ENCODE data around the gene TMEM204. TPM values are rescaled to one million over a fixed set of nuclear protein-coding genes. Genes with fewer than 3 reads are reported as not detected.

The TMEM204 gene
- polyA plus RNA-seq, 1 experiment: 6.2 TPM

DNA sequence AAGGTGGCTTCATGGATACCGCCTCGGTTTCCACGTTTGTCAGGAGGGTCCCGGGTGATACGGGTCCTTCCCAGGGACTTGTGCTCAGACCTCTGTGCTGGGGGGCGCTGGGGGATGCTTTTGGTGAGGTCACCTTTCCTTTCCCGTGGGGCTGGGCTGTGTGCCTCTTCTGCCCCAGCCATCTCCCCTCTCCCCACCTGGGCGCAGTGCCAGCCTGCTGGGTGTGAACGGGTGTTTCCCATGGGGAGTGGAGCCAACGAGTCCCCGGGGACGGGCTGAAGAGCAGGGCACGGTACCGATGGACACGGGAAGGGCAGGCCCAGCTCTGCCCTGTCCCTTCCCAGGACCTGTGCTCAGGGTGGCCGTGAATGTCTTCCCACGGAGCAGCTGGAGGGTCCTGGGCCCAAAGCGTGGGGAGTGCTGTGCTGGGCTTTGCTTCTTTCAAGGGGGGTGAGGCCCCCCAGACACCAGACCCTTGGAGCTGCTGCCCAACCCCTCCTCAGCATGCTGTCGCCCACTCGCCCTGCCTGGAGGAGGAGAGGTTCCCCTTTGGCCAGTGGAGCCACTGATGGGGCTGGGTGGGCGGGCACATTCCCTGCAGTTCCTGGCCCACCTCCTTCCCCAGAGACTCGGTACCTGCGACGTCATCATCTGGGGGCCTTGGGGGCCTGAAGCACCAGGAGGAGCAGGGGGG is 24.8 kb upstream of the TMEM204 start:
- ChIA-PET POLR2A (no interaction called here), CTCF (no interaction called here)
- TF ChIP-seq, protein P1, sequence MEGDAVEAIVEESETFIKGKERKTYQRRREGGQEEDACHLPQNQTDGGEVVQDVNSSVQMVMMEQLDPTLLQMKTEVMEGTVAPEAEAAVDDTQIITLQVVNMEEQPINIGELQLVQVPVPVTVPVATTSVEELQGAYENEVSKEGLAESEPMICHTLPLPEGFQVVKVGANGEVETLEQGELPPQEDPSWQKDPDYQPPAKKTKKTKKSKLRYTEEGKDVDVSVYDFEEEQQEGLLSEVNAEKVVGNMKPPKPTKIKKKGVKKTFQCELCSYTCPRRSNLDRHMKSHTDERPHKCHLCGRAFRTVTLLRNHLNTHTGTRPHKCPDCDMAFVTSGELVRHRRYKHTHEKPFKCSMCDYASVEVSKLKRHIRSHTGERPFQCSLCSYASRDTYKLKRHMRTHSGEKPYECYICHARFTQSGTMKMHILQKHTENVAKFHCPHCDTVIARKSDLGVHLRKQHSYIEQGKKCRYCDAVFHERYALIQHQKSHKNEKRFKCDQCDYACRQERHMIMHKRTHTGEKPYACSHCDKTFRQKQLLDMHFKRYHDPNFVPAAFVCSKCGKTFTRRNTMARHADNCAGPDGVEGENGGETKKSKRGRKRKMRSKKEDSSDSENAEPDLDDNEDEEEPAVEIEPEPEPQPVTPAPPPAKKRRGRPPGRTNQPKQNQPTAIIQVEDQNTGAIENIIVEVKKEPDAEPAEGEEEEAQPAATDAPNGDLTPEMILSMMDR (IDR thresholded peaks at IDR 0.05; ENCODE audit: low read depth, low read length): no peak
- Histone ChIP-seq H3K27me3 (ENCODE audit: control insufficient read depth, insufficient read depth, low read length) (no peaks in the 10 kb centered on the region), H3K9me3 (ENCODE audit: control insufficient read depth, insufficient read depth, low read length) (peaks cover 11% of the 10 kb centered on the region), H3K4me3 (ENCODE audit: low read depth, low read length) (no peak overlapping the region), H3K27ac (ENCODE audit: low read depth, low read length) (no peak overlapping the region)
- DNase-seq (ENCODE audit: low read depth, low spot score): no peak

GRCh38 chr16:1509307-1510221 is 23.9 kb upstream of the TMEM204 start:
- H3K4me3 ChIP-seq (ENCODE audit: low read depth, low read length): no peak overlapping the region
- CTCF ChIA-PET: no interaction called here
- TF ChIP-seq, protein P1 (IDR thresholded peaks at IDR 0.05; ENCODE audit: low read depth, low read length): no peak
- H3K9me3 ChIP-seq (ENCODE audit: control insufficient read depth, insufficient read depth, low read length): peaks cover 19% of the 10 kb centered on the region
- POLR2A ChIA-PET: no interaction called here
- no peak for DNase-seq (ENCODE audit: low read depth, low spot score)
- no peak overlapping the region for H3K27ac ChIP-seq (ENCODE audit: low read depth, low read length)
- no peaks in the 10 kb centered on the region for H3K27me3 ChIP-seq (ENCODE audit: control insufficient read depth, insufficient read depth, low read length)

DNA sequence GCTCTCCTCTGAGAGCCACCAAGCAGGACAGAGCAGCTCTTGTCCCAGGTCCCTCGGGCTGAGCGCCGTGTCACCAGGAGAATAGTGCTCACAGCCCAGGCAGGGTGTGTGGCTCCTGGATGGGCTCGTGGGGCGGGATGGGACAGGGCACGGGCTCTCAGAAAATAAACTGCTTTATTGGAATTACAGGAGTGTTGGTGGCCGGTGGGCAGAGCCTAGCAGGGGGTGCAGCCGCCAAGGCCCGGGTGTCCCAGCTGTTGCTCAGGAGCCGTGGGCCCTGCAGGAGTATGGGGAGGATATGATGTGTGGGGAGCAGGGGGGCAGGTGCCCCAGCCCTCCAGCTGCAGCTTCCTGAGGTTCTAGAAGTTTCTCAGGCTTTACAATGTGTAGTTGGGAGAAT is 23.2 kb upstream of the TMEM204 start:
- Histone ChIP-seq H3K27me3 (ENCODE audit: control insufficient read depth, insufficient read depth, low read length) (no peaks in the 10 kb centered on the region), H3K27ac (ENCODE audit: low read depth, low read length) (no peak overlapping the region), H3K4me3 (ENCODE audit: low read depth, low read length) (no peak overlapping the region), H3K9me3 (ENCODE audit: control insufficient read depth, insufficient read depth, low read length) (peaks cover 19% of the 10 kb centered on the region)
- TF ChIP-seq, protein P1 (IDR thresholded peaks at IDR 0.05; ENCODE audit: low read depth, low read length): no peak
- DNase-seq (ENCODE audit: low read depth, low spot score): no peak
- POLR2A ChIA-PET: no interaction called here
- CTCF ChIA-PET: no interaction called here

- H3K4me3 ChIP-seq (ENCODE audit: low read depth, low read length): no peak overlapping the region
- H3K27me3 ChIP-seq (ENCODE audit: control insufficient read depth, insufficient read depth, low read length): no peaks in the 10 kb centered on the region
- H3K27ac ChIP-seq (ENCODE audit: low read depth, low read length): no peak overlapping the region
- ChIA-PET CTCF (no interaction called here), POLR2A (interaction anchor here (0.7 kb wide), 1 partner anchor 17 kb away, joined by 3 read pairs; no protein-coding TSS in a partner anchor)
- TF ChIP-seq, protein P1 (IDR thresholded peaks at IDR 0.05; ENCODE audit: low read depth, low read length): no peak
- H3K9me3 ChIP-seq (ENCODE audit: control insufficient read depth, insufficient read depth, low read length): peaks cover 19% of the 10 kb centered on the region
- DNase-seq (ENCODE audit: low read depth, low spot score): no peak
Observed at GRCh38 chr16:1510941-1511351, 22.5 kb upstream of the TMEM204 start.

Data from AG04450 (cell line).